Astrocyte of the spinal cord (primary cell): ENCODE results near the gene NCKAP5L.
A peak's percentile ranks its signal among the peaks of the same experiment; 100 is the strongest.

Source experiments
- DNase-seq: peaks from one replicate; pipeline ENCODE4 v3.0.0; 2011; ENCODE audit warnings: low read depth, low spot score
- H3K4me3 ChIP-seq: 2 replicates; pipeline ENCODE4 v1.5.1; 2011; ENCODE audit warnings: low read depth, mild to moderate bottlenecking, low read length, moderate library complexity
- in situ Hi-C: cut with HindIII; loops from 2 replicates; pipeline ENCODE4 v1.10.0; 2017; ENCODE audit warnings: low sequenced_read_pairs
- TF ChIP-seq, protein P1 (sequence below): IDR thresholded peaks from 2 replicates; pipeline ENCODE4 v1.5.1; 2012; ENCODE audit warnings: low read depth, mild to moderate bottlenecking, low read length, inconsistent platforms

NCKAP5L gene

DNA sequence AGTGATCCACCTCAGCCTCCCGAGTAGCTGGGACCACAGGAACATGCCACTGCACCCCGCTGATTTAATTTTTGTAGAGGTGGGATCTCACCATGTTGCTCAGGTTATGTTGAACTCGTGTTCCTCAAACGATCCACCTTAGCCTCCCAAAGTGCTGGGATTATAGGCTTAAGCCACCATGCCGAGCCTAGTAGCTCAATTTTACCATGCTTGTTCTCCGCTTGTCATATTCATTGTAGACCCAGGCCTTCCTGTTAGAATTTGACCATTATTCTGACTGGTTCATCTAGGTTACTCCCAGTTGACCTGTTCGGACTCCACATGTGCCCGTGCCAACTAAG lies 62.1 kb downstream of the NCKAP5L start:
- TF ChIP-seq, protein P1, sequence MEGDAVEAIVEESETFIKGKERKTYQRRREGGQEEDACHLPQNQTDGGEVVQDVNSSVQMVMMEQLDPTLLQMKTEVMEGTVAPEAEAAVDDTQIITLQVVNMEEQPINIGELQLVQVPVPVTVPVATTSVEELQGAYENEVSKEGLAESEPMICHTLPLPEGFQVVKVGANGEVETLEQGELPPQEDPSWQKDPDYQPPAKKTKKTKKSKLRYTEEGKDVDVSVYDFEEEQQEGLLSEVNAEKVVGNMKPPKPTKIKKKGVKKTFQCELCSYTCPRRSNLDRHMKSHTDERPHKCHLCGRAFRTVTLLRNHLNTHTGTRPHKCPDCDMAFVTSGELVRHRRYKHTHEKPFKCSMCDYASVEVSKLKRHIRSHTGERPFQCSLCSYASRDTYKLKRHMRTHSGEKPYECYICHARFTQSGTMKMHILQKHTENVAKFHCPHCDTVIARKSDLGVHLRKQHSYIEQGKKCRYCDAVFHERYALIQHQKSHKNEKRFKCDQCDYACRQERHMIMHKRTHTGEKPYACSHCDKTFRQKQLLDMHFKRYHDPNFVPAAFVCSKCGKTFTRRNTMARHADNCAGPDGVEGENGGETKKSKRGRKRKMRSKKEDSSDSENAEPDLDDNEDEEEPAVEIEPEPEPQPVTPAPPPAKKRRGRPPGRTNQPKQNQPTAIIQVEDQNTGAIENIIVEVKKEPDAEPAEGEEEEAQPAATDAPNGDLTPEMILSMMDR, result no peak
- in situ Hi-C loops, result no loop called here
- no peak for DNase-seq
- H3K4me3 ChIP-seq, result no peak overlapping the region

DNA sequence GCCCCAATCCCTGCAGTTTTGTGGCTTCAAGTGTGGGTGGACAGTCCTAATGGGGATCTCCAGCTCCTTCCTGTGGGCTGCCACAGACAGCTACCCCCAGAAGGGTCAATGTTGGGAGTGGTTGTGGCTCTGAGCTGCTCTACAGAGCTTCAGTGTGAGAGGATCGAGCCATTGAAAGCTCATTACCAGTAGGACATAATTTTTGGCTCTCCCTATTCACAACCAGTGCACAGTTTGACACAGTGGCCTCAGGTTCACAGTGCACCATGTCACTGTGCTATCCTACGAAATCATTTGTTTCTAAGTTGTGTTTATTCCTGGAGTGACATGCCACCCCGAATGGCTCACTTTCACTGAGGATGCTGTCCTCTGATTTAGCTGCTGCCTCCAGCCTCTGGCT lies 64.1 kb downstream of the NCKAP5L start:
- TF ChIP-seq, protein P1, result no peak
- DNase-seq, result no peak
- in situ Hi-C loops, result no loop called here
- H3K4me3 ChIP-seq, result no peak overlapping the region

DNA sequence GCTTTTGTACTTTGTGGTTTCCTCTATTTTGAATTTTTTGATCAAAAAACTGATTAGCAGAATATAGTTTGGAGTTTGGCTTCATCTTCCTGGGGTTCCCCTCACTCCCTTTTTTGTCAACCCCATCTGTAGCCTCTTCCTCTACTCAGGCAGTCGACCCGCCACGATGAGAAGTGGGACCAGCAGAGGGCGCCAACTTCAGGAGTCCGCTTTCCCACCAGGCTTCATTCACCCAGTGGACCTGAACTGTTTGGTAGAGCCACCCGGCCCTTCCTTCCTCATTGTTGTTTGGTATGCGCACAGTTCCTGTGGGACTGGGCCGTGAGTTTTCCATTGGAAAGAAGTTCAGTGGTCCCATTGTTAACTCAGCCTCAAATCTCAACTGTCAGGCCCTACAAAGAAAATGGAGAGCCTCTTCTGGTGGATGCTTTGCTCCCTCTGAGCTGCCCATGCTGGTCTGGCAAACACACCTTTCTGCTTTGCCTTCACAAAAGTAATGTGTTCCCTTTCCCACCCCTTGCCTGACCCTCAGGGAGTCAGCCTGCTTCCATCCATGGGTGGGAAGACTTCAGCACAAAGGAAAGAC lies 65.1 kb downstream of the NCKAP5L start:
- in situ Hi-C loops, result no loop called here
- DNase-seq, result peak; percentile 41
- H3K4me3 ChIP-seq, result no peak overlapping the region
- TF ChIP-seq, protein P1, result peak; percentile 84

DNA sequence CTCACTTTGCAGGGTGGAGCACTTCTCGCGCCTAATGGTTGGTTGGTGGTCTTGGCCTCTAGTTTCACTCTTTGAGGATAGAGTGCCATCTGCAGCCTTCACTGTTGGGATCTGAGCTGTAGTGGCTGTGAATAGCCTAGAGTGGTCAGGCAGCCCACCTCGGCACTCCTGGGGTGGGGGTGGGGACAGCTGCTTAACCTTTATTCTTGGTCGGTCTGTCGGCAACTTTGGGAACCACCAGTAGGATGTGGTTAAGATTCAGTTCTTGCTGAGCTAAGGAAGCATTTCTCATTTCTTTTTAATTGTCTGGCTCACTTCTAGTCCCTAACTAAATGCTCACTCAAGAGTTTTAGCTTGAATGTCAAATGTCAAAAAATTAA lies 65.8 kb downstream of the NCKAP5L start:
- TF ChIP-seq, protein P1, result no peak
- H3K4me3 ChIP-seq, result no peak overlapping the region
- DNase-seq, result no peak
- in situ Hi-C loops, result no loop called here

DNA sequence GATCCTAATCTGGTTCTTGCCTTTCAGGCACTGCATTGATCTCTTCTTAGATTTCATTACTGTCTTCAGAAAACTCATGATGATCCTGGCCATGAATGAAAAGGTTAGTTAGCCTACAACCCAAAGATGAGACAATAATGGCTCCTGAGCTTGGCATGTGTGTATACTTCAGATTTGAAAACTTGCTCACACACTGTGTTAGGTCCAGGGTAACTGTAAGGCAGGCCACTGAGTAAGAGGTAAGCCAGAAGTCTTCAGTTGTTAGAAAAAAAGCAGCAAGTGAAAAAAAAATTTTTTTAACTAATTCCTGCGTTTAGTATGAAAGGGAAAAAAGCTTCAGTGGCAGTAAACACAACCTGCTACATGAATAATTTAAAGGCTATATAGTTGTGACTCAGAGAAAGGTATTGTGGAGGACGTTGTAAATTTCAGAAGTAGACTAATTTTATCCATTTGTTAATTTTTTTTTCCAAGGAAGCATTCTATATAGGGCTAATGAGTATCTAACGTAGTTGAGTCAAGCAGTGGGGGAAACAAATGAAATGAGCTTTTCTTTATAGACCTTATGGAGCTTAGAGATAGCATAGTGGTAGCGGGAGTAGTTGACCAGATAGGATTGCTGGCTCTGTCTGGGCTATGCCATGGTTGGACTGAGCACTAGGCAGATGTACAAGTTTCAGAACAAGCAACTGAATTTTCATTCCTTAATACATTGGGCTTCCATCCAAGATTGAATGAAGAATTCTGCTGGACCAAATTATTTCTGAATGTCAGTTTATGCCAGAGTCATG lies 66.3 kb downstream of the NCKAP5L start:
- H3K4me3 ChIP-seq, result no peak overlapping the region
- TF ChIP-seq, protein P1, result no peak
- in situ Hi-C loops, result no loop called here
- DNase-seq, result no peak

DNA sequence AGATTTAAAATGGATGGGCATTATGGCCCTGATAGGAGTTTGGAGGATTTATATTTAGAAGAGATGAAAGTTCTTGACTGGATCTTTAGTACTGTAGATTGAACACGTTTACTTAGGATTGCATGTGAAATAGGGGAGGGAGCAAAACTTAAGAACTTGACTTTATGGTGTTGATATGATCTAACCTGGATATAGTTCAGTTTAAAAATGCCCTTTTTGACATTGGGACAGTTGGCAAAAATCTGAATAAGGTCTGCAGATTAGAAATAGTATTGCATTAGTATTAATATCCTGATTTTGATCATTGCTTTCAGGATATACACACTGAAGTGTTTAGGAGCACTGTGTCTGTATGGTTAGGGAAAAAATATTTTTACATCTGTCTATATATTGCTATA lies 77.2 kb downstream of the NCKAP5L start:
- no peak overlapping the region for H3K4me3 ChIP-seq
- DNase-seq, result no peak
- TF ChIP-seq, protein P1, result no peak
- in situ Hi-C loops, result no loop called here
